Esophagus (tissue), 2 donors: ENCODE measurements around the gene FPGT. TPM values are rescaled to one million over a fixed set of nuclear protein-coding genes. Genes with fewer than 3 reads are reported as not detected.
"Not testable (repeated sequence)": the region's sequence is repeated elsewhere in the genome, so short reads cannot be mapped to it uniquely, and the experiment has no call there.

ENCODE experiments used
- H3K27ac ChIP-seq, 2 donors: one replicate each; pipeline ENCODE4 v1.5.1; 2013; ENCODE audit warnings: low read depth in 2 of 2, mild to moderate bottlenecking in 2 of 2, inconsistent platforms in 1 of 2, low read length in 1 of 2, moderate library complexity in 1 of 2
- H3K27me3 ChIP-seq, 2 donors: one replicate each; pipeline ENCODE4 v1.6.1; 2013; ENCODE audit warnings: low read length in 2 of 2, control low read depth in 1 of 2, mild to moderate bottlenecking in 1 of 2; ENCODE audit not compliant: insufficient read depth in 2 of 2, control insufficient read depth in 1 of 2
- H3K36me3 ChIP-seq, 2 donors: one replicate each; pipeline ENCODE4 v1.6.1; 2013; ENCODE audit warnings: low read length in 1 of 2; ENCODE audit not compliant: control insufficient read depth in 2 of 2, insufficient read depth in 2 of 2
- H3K4me1 ChIP-seq, 2 donors: one replicate each; pipeline ENCODE4 v1.6.1; 2013; ENCODE audit warnings: low read length in 1 of 2; ENCODE audit not compliant: control insufficient read depth in 2 of 2, insufficient read depth in 2 of 2
- H3K4me3 ChIP-seq, 2 donors: one replicate each; pipeline ENCODE4 v1.5.1; 2013; ENCODE audit warnings: low read length in 2 of 2, mild to moderate bottlenecking in 2 of 2, low read depth in 1 of 2, moderate library complexity in 1 of 2
- H3K9me3 ChIP-seq, 2 donors: one replicate each; pipeline ENCODE4 v1.6.1; 2013; ENCODE audit warnings: mild to moderate bottlenecking in 2 of 2, low read depth in 1 of 2, low read length in 1 of 2, moderate library complexity in 1 of 2; ENCODE audit not compliant: control insufficient read depth in 2 of 2, insufficient read depth in 1 of 2
- WGBS, 2 donors: extraction: QIAGEN DNeasy Blood & Tissue Kit; methylation state at CpG; one replicate each; pipeline ENCODE4 v1.1.7; 2013; 5-methylcytosine and 5-hydroxymethylcytosine counted together
- polyA plus RNA-seq, 2 donors: library from polyadenylated mRNA; stranded (reverse); fragments of 200-250 nt; gene quantifications; one replicate each; pipeline ENCODE4 v1.2.3, GENCODE V29; 2013
- donor health status: healthy with polysubstance abuse.
- donor health status: Bipolar disorder and iron deficiency.

The FPGT gene
- polyA plus RNA-seq, 2 donors = 5.9 to 6.6 TPM

DNA sequence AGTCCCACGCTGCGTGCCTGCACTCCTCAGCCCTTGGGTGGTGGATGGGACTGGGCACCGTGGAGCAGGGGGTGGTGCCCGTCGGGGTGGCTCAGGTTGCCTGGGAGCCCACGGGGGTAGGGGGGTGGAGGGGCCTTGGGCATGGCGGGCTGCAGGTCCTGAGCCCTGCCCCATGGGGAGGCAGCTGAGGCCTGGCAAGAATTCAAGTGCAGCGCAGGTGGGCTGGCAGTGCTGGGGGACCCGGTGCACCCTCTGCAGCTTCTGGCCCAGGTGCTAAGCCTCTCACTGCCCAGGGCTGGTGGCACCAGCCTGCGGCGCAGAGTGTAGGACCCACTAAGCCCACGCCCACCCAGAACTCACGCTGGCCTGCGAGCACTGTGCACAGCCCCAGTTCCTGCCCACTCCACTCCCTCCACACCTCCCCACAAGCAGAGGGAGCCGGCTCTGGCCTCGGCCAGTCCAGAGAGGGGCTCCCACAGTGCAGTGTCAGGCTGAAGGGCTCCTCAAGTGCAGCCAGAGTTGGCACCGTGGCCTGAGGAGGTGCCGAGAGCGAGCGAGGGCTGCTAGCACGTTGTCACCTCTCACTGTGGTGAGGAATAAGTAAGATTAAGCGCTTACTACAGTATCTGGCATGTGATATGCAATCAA, 50.0 kb downstream of the FPGT start:
- H3K36me3 ChIP-seq = no peaks in the 10 kb centered on the region
- H3K27ac ChIP-seq = no peak overlapping the region
- peaks cover 2 to 3% of the 10 kb centered on the region in 2 donors for H3K9me3 ChIP-seq
- no peaks in the 10 kb centered on the region for H3K4me1 ChIP-seq
- 92 to 93% methylated on average over 22 of the region's 22 CpGs for WGBS, 2 donors
- no peaks in the 10 kb centered on the region for H3K27me3 ChIP-seq
- no peak overlapping the region for H3K4me3 ChIP-seq

DNA sequence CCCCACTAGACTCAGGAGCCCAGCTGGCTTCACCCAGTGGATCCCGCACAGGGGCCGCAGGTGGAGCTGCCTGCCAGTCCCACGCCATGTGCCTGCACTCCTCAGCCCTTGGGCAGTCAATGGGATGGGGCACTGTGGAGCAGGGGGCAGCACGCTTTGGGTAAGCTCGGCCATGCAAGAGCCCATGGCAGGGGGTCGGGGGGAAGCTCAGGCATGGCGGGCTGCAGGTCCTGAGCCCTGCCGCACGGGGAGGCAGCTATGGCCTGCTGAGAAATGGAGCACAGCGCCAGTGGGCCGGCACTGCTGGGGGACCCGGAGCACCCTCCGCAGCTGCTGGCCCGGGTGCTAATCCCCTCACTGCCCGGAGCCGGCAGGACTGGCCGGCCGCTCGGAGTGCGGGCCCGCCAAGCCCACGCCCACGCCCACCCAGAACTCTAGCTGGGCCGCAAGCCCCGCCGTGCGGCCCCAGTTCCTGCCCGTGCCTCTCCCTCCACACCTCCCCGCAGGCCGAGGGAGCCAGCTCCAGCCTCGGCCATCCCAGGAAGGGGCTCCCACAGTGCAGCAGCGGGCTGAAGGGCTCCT, 55.3 kb downstream of the FPGT start:
- not testable (repeated sequence) for H3K4me1 ChIP-seq, H3K9me3 ChIP-seq, H3K27ac ChIP-seq, H3K36me3 ChIP-seq, H3K4me3 ChIP-seq, H3K27me3 ChIP-seq
- WGBS, 2 donors = 86 to 89% methylated on average over 24 to 32 of the region's 32 CpGs

Other genes starting within 250 kb of the FPGT start
- gene LRRIQ3, start 66 bp upstream of the FPGT start, polyA plus RNA-seq = under 1 TPM; 0.26 to 0.35 TPM
- gene TNNI3K, start 37.1 kb downstream of the FPGT start, polyA plus RNA-seq = under 1 TPM; 0.35 to 0.41 TPM